GM03348 (cell line): ENCODE measurements around the gene LMBRD2.
"Not testable (repeated sequence)": the region's sequence is repeated elsewhere in the genome, so short reads cannot be mapped to it uniquely, and the experiment has no call there.

Experiments used
- DNase-seq: peaks from one replicate; pipeline ENCODE4 v3.0.0; 2012; ENCODE audit warnings: low spot score

LMBRD2 gene

GRCh38 chr5:36151434-36152323, at the start of gene LMBRD2, which contains the start of gene SKP2:
Gene LMBRD2 (minus strand): TSS chr5:36151887. CDS start chr5:36143349, 8,538 bp downstream.
Gene SKP2 (plus strand): TSS chr5:36152111. CDS start chr5:36152263, 152 bp downstream.
- peak; percentile 98 for DNase-seq

- no peak for DNase-seq
These were observed 48.8 kb upstream of the LMBRD2 start for GRCh38 chr5:36200513-36200912.

GRCh38 chr5:36199620-36200019, 47.9 kb upstream of the LMBRD2 start:
- peak; percentile 9 for DNase-seq

- DNase-seq, result not testable (repeated sequence)
These were observed 47.1 kb upstream of the LMBRD2 start for GRCh38 chr5:36198783-36199182.

GRCh38 chr5:36198281-36198680, 46.6 kb upstream of the LMBRD2 start:
- peak; percentile 22 for DNase-seq

- DNase-seq, result no peak
These were observed 42.1 kb upstream of the LMBRD2 start for GRCh38 chr5:36193746-36194145.

GRCh38 chr5:36184408-36184807, 32.7 kb upstream of the LMBRD2 start:
- not testable (repeated sequence) for DNase-seq

- DNase-seq, result no peak
These were observed 30.1 kb upstream of the LMBRD2 start for GRCh38 chr5:36181774-36182173.

- DNase-seq, result no peak
These were observed 29.1 kb upstream of the LMBRD2 start for GRCh38 chr5:36180556-36181350.

- no peak for DNase-seq
These were observed 28.3 kb upstream of the LMBRD2 start for GRCh38 chr5:36179950-36180349.

GRCh38 chr5:36178524-36178890, 26.8 kb upstream of the LMBRD2 start:
- DNase-seq, result no peak

GRCh38 chr5:36177715-36178523, 26.2 kb upstream of the LMBRD2 start:
- peak; percentile 44 for DNase-seq

- DNase-seq, result no peak
These were observed 25.5 kb upstream of the LMBRD2 start for GRCh38 chr5:36177154-36177553.

GRCh38 chr5:36175043-36175442, 23.4 kb upstream of the LMBRD2 start:
- no peak for DNase-seq

GRCh38 chr5:36174119-36174518, 22.4 kb upstream of the LMBRD2 start:
- no peak for DNase-seq

- DNase-seq, result no peak
These were observed 21.7 kb upstream of the LMBRD2 start for GRCh38 chr5:36173426-36173825.

GRCh38 chr5:36172599-36172998, 20.9 kb upstream of the LMBRD2 start:
- DNase-seq, result no peak

- no peak for DNase-seq
These were observed 19.2 kb upstream of the LMBRD2 start for GRCh38 chr5:36170832-36171424.

- no peak for DNase-seq
These were observed 17.1 kb upstream of the LMBRD2 start for GRCh38 chr5:36168737-36169136.

GRCh38 chr5:36164461-36164860, 12.8 kb upstream of the LMBRD2 start:
- no peak for DNase-seq

GRCh38 chr5:36162810-36163486, 11.3 kb upstream of the LMBRD2 start:
- no peak for DNase-seq
